HG02870 (cell line): ENCODE results near the gene GLIPR1L1.
"Not testable (repeated sequence)": the region's sequence is repeated elsewhere in the genome, so short reads cannot be mapped to it uniquely, and the experiment has no call there.

Experiments used
- ATAC-seq: cut with Tn5 transposase; IDR thresholded peaks from one replicate; pipeline ENCODE4 v1.9.1; 2021; ENCODE audit warnings: mild to moderate bottlenecking, moderate library complexity; ENCODE audit not compliant: unreplicated experiment

GLIPR1L1 gene

GRCh38 chr12:75334384-75335030 is at the start of gene GLIPR1L1:
Gene GLIPR1L1 (plus strand): TSS chr12:75334670. CDS start chr12:75334729, 59 bp downstream.
- ATAC-seq = peak; percentile 62

GRCh38 chr12:75288860-75289259 is 45.6 kb upstream of the GLIPR1L1 start:
- no peak for ATAC-seq

- ATAC-seq = no peak
Observed at GRCh38 chr12:75289753-75290152, 44.7 kb upstream of the GLIPR1L1 start.

GRCh38 chr12:75291014-75291413 is 43.5 kb upstream of the GLIPR1L1 start:
- ATAC-seq = no peak

- ATAC-seq = no peak
Observed at GRCh38 chr12:75294336-75294735, 40.1 kb upstream of the GLIPR1L1 start.

GRCh38 chr12:75294797-75295196 is 39.7 kb upstream of the GLIPR1L1 start:
- no peak for ATAC-seq

- ATAC-seq = no peak
Observed at GRCh38 chr12:75302225-75302624, 32.2 kb upstream of the GLIPR1L1 start.

GRCh38 chr12:75302781-75303180 is 31.7 kb upstream of the GLIPR1L1 start:
- no peak for ATAC-seq

GRCh38 chr12:75305412-75306332 is 28.8 kb upstream of the GLIPR1L1 start:
- no peak for ATAC-seq

GRCh38 chr12:75308279-75308678 is 26.2 kb upstream of the GLIPR1L1 start:
- ATAC-seq = no peak

- no peak for ATAC-seq
Observed at GRCh38 chr12:75311369-75311768, 23.1 kb upstream of the GLIPR1L1 start.

GRCh38 chr12:75315518-75315917 is 19.0 kb upstream of the GLIPR1L1 start:
- no peak for ATAC-seq

- ATAC-seq = no peak
Observed at GRCh38 chr12:75317784-75318183, 16.7 kb upstream of the GLIPR1L1 start.

GRCh38 chr12:75322464-75322863 is 12.0 kb upstream of the GLIPR1L1 start:
- no peak for ATAC-seq

- no peak for ATAC-seq
Observed at GRCh38 chr12:75323663-75324062, 10.8 kb upstream of the GLIPR1L1 start.

GRCh38 chr12:75327642-75328041 is 6.8 kb upstream of the GLIPR1L1 start:
- ATAC-seq = no peak

- peak; percentile 86 for ATAC-seq
Observed at GRCh38 chr12:75329918-75330826, 4.3 kb upstream of the GLIPR1L1 start, which contains the start of gene CAPS2. Gene CAPS2 (minus strand): TSS chr12:75330324. CDS start chr12:75326498, 3,826 bp downstream.

GRCh38 chr12:75337905-75338304 is 3.4 kb downstream of the GLIPR1L1 start:
- ATAC-seq = no peak

GRCh38 chr12:75341873-75342272 is 7.4 kb downstream of the GLIPR1L1 start:
- no peak for ATAC-seq

GRCh38 chr12:75345531-75345930 is 11.1 kb downstream of the GLIPR1L1 start:
- ATAC-seq = no peak

GRCh38 chr12:75346215-75346614 is 11.7 kb downstream of the GLIPR1L1 start:
- ATAC-seq = not testable (repeated sequence)
